Natural killer cell (primary cell): Measurements from ENCODE around the gene RBM20. TPM values are rescaled to one million over a fixed set of nuclear protein-coding genes. Genes with fewer than 3 reads are reported as not detected.

Experiments used
- ATAC-seq, 3 donors: fragments of 150-1000 bp in 2 of 3; fragments of 200-7000 bp in 1 of 3; cut with Tn5 transposase; 1 replicate in 1 of 3; 2 replicates in 2 of 3; pipeline ENCODE4 v1.10.0; 2021; ENCODE audit warnings: mild to moderate bottlenecking in 2 of 3, moderate library complexity in 2 of 3
- DNase-seq, 2 donors: peaks; one replicate each; pipeline versions ENCODE4 v3.0.0 to v3.0.0-alpha.2; 2013 to 2021; ENCODE audit warnings: mixed read lengths in 1 of 2
- H3K27ac ChIP-seq: one replicate; pipeline ENCODE4 v1.5.1; 2013; ENCODE audit warnings: mild to moderate bottlenecking, low read length
- H3K27me3 ChIP-seq: one replicate; pipeline ENCODE4 v1.6.1; 2013; ENCODE audit warnings: low read length; ENCODE audit not compliant: control insufficient read depth, insufficient read depth
- H3K36me3 ChIP-seq: one replicate; pipeline ENCODE4 v1.6.1; 2013; ENCODE audit warnings: low read length; ENCODE audit not compliant: control insufficient read depth, insufficient read depth
- H3K4me1 ChIP-seq: one replicate; pipeline ENCODE4 v1.6.1; 2013; ENCODE audit warnings: low read length; ENCODE audit not compliant: control insufficient read depth, insufficient read depth
- H3K4me3 ChIP-seq: one replicate; pipeline ENCODE4 v1.5.1; 2013; ENCODE audit warnings: low read length
- H3K9me3 ChIP-seq: one replicate; pipeline ENCODE4 v1.6.1; 2013; ENCODE audit warnings: low read length; ENCODE audit not compliant: control insufficient read depth, insufficient read depth
- H3K27ac Mint-ChIP-seq, 2 donors: one replicate each; pipeline ENCODE4 v1.8.0; 2022; ENCODE audit warnings: mild to moderate bottlenecking in 2 of 2, mixed read lengths in 2 of 2, moderate library complexity in 1 of 2
- H3K27me3 Mint-ChIP-seq, 2 donors: one replicate each; pipeline ENCODE4 v1.8.0; 2022; ENCODE audit warnings: low read depth in 2 of 2, mixed read lengths in 2 of 2
- H3K36me3 Mint-ChIP-seq: one replicate; pipeline ENCODE4 v1.8.0; 2022; ENCODE audit warnings: mixed read lengths
- H3K4me1 Mint-ChIP-seq, 2 donors: one replicate each; pipeline ENCODE4 v1.8.0; 2022; ENCODE audit warnings: mixed read lengths in 2 of 2
- H3K4me3 Mint-ChIP-seq: one replicate; pipeline ENCODE4 v1.8.0; 2022; ENCODE audit warnings: mild to moderate bottlenecking, moderate library complexity, mixed read lengths
- H3K9me3 Mint-ChIP-seq, 2 donors: one replicate each; pipeline ENCODE4 v1.8.0; 2022; ENCODE audit warnings: mixed read lengths in 2 of 2
- CTCF ChIP-seq: fragments of 200-600 bp; IDR thresholded peaks from one replicate; pipeline ENCODE4 v1.8.0; 2022; ENCODE audit warnings: antibody characterized with exemption
- WGBS: methylation state at CpG from one replicate; pipeline ENCODE4 v1.1.7; 2013; ENCODE audit warnings: missing lambda C conversion rate; ENCODE audit not compliant: insufficient coverage; 5-methylcytosine and 5-hydroxymethylcytosine counted together
- intact Hi-C: fragments of 100-400 bp; cut with micrococcal nuclease; formaldehyde crosslinking; loops from one replicate; pipeline ENCODE4 v1.14.2; 2022
- total RNA-seq, 4 donors: library from RNA; stranded (reverse); fragments of 120-200 nt in 1 of 4; gene quantifications; one replicate each; pipeline versions ENCODE4 v1.2.3 to v1.2.4, GENCODE V29; 2013 to 2022

The RBM20 gene
- total RNA-seq, 3 donors from 2014 or later (not counting 1 experiment from before 2014, with no cell fraction given), result 0.35 TPM; not detected in 2

- Histone ChIP-seq H3K27ac (no peak overlapping the region), H3K4me1 (no peaks in the 10 kb centered on the region), H3K4me3 (no peak overlapping the region), H3K36me3 (no peaks in the 10 kb centered on the region), H3K27me3 (no peaks in the 10 kb centered on the region), H3K9me3 (no peaks in the 10 kb centered on the region)
- Mint-ChIP-seq H3K27ac (no peak overlapping the region), H3K4me3 (no peak overlapping the region), H3K27me3 (peaks cover 16 to 17% of the 10 kb centered on the region in 2 donors), H3K9me3 (no peaks in the 10 kb centered on the region), H3K4me1 (no peaks in the 10 kb centered on the region), H3K36me3 (no peaks in the 10 kb centered on the region)
- no peak for TF ChIP-seq CTCF
- intact Hi-C loops, result no loop called here
- DNase-seq (no peak), ATAC-seq (no peak)
Observed at GRCh38 chr10:110628161-110628560, 16.0 kb upstream of the RBM20 start.

GRCh38 chr10:110629680-110630191 is 14.4 kb upstream of the RBM20 start:
- H3K27me3 ChIP-seq, result no peaks in the 10 kb centered on the region
- no peak for DNase-seq
- Mint-ChIP-seq H3K27ac (no peak overlapping the region), H3K4me3 (no peak overlapping the region), H3K4me1 (no peaks in the 10 kb centered on the region), H3K9me3 (no peaks in the 10 kb centered on the region), H3K27me3 (peaks cover 14 to 20% of the 10 kb centered on the region in 2 donors), H3K36me3 (no peaks in the 10 kb centered on the region)
- no peaks in the 10 kb centered on the region for H3K4me1 ChIP-seq
- H3K4me3 ChIP-seq, result no peak overlapping the region
- ATAC-seq, result no peak
- intact Hi-C loops, result no loop called here
- H3K27ac ChIP-seq, result no peak overlapping the region
- H3K9me3 ChIP-seq, result no peaks in the 10 kb centered on the region
- WGBS, result 92% methylated on average over 3 of the region's 3 CpGs
- TF ChIP-seq CTCF, result no peak
- H3K36me3 ChIP-seq, result no peaks in the 10 kb centered on the region

- ATAC-seq, result no peak
- H3K36me3 Mint-ChIP-seq, result no peaks in the 10 kb centered on the region
Observed at GRCh38 chr10:110631934-110632333, 12.2 kb upstream of the RBM20 start.

More at GRCh38 chr10:110631934-110632333, 12.2 kb upstream of the RBM20 start:
- peaks cover 8 to 32% of the 10 kb centered on the region in 2 donors for H3K27me3 Mint-ChIP-seq
- Histone ChIP-seq H3K4me1 (no peaks in the 10 kb centered on the region), H3K27me3 (no peaks in the 10 kb centered on the region), H3K36me3 (no peaks in the 10 kb centered on the region), H3K9me3 (no peaks in the 10 kb centered on the region), H3K4me3 (no peak overlapping the region), H3K27ac (no peak overlapping the region)
- TF ChIP-seq CTCF, result no peak
- no peak overlapping the region for H3K4me3 Mint-ChIP-seq
- no peaks in the 10 kb centered on the region for H3K9me3 Mint-ChIP-seq
- intact Hi-C loops, result no loop called here
- no peaks in the 10 kb centered on the region for H3K4me1 Mint-ChIP-seq
- no peak for DNase-seq
- H3K27ac Mint-ChIP-seq, result no peak overlapping the region
